PFSK-1 (cell line): Measurements from ENCODE around the gene POLE.

Source experiments
- POLR2AphosphoS5 ChIP-seq: IDR thresholded peaks from 2 replicates; pipeline ENCODE4 v1.6.1; 2012; ENCODE audit warnings: low read depth, mild to moderate bottlenecking, control low read depth, low read length, moderate library complexity
- SIN3A ChIP-seq: IDR thresholded peaks from 2 replicates; pipeline ENCODE4 v1.6.1; 2012; ENCODE audit warnings: mild to moderate bottlenecking, low read length, moderate library complexity, borderline replicate concordance; ENCODE audit not compliant: insufficient read depth
- TAF1 ChIP-seq: IDR thresholded peaks from 2 replicates; pipeline ENCODE4 v1.6.1; 2012; ENCODE audit warnings: low read length, control low read depth, borderline replicate concordance; ENCODE audit not compliant: insufficient read depth
- TF ChIP-seq, protein P1 (sequence below), 2 experiments: IDR thresholded peaks; 2 replicates each; pipeline versions ENCODE4 v1.6.1 to v1.8.0; 2011 to 2012; ENCODE audit warnings: low read depth in 2 of 2, low read length in 2 of 2, control low read depth in 1 of 2, inconsistent platforms in 1 of 2, mild to moderate bottlenecking in 1 of 2, moderate library complexity in 1 of 2; ENCODE audit not compliant: insufficient read depth in 1 of 2

DNA sequence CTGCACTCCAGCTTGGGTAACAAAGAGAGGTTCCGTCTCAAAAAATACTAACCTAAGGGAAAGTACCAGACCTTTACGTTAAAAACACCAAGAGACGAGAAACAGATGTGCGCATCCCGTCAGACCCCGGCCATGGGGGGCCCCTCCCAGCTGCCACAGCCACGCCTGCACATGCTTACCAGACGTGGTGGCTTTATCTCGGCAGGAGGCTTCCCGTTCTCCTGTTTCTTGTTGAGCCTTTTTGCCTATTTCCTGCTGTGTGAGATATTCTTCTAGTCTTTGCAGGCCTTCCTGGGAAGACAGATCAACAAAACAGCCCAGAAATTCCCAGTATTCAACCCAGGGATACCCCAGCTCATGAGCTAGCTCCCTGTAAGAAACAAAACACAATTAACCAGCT is 47.1 kb upstream of the POLE start:
- TF ChIP-seq POLR2AphosphoS5, result no peak
- TF ChIP-seq, protein P1, sequence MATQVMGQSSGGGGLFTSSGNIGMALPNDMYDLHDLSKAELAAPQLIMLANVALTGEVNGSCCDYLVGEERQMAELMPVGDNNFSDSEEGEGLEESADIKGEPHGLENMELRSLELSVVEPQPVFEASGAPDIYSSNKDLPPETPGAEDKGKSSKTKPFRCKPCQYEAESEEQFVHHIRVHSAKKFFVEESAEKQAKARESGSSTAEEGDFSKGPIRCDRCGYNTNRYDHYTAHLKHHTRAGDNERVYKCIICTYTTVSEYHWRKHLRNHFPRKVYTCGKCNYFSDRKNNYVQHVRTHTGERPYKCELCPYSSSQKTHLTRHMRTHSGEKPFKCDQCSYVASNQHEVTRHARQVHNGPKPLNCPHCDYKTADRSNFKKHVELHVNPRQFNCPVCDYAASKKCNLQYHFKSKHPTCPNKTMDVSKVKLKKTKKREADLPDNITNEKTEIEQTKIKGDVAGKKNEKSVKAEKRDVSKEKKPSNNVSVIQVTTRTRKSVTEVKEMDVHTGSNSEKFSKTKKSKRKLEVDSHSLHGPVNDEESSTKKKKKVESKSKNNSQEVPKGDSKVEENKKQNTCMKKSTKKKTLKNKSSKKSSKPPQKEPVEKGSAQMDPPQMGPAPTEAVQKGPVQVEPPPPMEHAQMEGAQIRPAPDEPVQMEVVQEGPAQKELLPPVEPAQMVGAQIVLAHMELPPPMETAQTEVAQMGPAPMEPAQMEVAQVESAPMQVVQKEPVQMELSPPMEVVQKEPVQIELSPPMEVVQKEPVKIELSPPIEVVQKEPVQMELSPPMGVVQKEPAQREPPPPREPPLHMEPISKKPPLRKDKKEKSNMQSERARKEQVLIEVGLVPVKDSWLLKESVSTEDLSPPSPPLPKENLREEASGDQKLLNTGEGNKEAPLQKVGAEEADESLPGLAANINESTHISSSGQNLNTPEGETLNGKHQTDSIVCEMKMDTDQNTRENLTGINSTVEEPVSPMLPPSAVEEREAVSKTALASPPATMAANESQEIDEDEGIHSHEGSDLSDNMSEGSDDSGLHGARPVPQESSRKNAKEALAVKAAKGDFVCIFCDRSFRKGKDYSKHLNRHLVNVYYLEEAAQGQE (IDR thresholded peaks at IDR 0.05; ENCODE audit: insufficient read depth in 1 of 2, low read depth in 2 of 2, low read length in 2 of 2), result no peak
- TF ChIP-seq SIN3A, result no peak
- no peak for TF ChIP-seq TAF1
